Stimulated activated CD8-positive, alpha-beta memory T cell treated with anti-CD3 and anti-CD28 coated beads, Interleukin-12 subunit alpha, Interleukin-12 subunit beta, amount 100 ng/mL, for 4 hours (primary cell): Measurements from ENCODE around the gene MAPK1IP1L.
A peak's percentile ranks its signal among the peaks of the same experiment; 100 is the strongest.

Experiments used
- DNase-seq: peaks from one replicate; pipeline ENCODE4 v3.0.0-alpha.2; 2020; ENCODE audit warnings: low read depth

Gene MAPK1IP1L

GRCh38 chr14:55097881-55098560, 46.6 kb downstream of the MAPK1IP1L start:
- peak; percentile 21 for DNase-seq

GRCh38 chr14:55098561-55098898, 47.1 kb downstream of the MAPK1IP1L start:
- DNase-seq = no peak

DNA sequence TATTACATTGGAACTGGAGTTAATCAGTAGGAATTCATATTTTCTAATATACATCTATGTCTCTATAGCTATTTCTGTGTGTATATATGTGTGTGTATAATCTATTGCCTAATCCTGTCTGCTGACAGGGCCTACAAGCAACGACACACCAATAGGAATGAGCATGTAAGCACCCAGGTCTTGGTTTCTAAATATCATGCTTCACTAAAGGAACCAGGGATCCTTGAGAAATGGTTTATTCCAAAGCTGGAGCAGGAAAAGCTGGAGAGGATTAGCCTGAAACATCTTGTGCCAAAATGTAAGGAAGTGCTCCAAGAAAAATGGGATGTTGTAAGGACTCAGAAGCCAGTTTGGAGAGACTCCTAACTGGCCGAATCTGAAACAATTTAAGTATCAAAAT, 48.3 kb downstream of the MAPK1IP1L start:
- DNase-seq = no peak

- DNase-seq = no peak
Observed at GRCh38 chr14:55101698-55102097, 50.3 kb downstream of the MAPK1IP1L start.

DNA sequence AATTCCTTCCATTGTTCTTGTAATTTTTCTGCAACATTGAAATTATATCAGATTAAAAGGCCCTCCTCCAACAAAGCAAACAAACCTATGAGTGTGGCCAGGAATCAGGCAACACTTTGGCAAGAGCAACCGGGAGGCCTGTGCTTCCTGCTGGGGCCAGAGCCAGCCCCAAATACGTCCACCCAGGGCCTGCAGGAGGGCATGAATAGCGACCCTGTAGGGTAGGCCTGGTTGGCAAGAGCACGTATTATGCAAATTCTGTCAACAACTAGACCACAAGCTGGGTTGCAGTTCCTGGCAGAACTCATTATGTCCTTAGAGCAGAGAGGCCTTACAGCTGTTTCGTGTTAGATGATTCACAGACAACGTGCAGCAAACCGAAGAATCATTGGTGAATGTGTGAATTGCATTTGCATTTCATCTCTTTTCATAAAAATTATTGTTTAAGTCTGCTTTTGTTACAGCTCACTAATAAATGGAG, 50.7 kb downstream of the MAPK1IP1L start:
- peak; percentile 5 for DNase-seq

- DNase-seq = peak; percentile 19
Observed at GRCh38 chr14:55103005-55103640, 51.7 kb downstream of the MAPK1IP1L start.

- DNase-seq = no peak
Observed at GRCh38 chr14:55103971-55104954, 52.8 kb downstream of the MAPK1IP1L start.

GRCh38 chr14:55105991-55106390, 54.5 kb downstream of the MAPK1IP1L start:
- DNase-seq = no peak

- DNase-seq = peak; percentile 7
Observed at GRCh38 chr14:55107766-55108554, 56.5 kb downstream of the MAPK1IP1L start.

DNA sequence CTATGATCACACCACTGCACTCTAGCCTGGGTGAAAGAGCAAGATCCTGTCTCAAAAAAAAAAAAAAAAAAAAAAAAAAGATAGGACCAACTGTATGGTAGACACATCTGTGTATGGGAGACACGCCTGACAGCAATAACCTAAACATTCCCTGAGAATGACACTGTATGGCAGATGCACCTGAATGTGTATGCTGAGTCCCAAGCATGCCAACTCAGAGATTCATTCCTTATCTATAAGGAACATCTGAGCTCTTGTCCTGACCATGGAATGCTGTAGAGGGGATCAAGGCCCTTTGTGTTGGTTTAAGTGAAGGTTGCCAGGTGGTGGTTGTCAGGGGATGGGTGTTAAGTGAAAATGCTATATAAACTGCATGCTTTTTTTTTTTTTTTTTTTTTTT, 58.4 kb downstream of the MAPK1IP1L start:
- no peak for DNase-seq

- no peak for DNase-seq
Observed at GRCh38 chr14:55111122-55111708, 59.8 kb downstream of the MAPK1IP1L start.

DNA sequence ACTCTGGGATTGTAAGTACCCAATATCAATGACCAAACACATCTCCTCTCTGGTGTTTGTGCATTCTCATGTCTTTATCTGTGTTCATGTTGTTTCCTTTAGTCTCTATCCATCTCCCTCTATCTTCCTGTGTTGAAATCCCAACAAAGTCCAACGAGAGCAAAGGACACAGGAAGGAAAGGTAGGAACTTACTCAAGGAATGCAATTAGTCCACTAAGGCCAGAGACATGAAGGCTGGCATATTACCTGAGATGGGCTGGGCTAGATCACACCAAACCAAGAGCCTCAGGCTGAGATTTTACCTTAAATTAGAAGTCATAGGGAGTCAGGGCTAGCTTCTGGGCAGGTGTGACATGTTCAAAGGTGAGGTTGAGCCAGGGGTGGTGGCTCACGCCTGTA, 63.3 kb downstream of the MAPK1IP1L start:
- DNase-seq = no peak

DNA sequence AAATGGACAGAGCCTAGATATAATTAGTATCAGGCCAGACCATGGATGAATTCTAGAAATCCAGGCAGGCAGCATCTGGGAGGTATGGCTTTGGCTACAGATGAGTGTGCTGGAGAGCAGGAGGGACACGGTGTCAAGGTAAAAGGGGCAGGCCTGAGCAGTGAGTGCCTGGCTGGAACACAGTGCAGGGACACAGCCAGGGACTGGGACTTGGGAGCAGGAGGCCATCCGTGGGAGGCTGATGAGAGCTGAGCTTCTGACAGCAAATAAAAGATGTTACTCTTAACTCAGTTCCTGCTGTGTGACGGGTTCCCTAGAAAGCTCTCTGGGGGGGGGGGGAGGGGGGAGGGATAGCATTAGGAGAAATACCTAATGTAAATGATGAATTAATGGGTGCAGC, 64.0 kb downstream of the MAPK1IP1L start:
- no peak for DNase-seq

DNA sequence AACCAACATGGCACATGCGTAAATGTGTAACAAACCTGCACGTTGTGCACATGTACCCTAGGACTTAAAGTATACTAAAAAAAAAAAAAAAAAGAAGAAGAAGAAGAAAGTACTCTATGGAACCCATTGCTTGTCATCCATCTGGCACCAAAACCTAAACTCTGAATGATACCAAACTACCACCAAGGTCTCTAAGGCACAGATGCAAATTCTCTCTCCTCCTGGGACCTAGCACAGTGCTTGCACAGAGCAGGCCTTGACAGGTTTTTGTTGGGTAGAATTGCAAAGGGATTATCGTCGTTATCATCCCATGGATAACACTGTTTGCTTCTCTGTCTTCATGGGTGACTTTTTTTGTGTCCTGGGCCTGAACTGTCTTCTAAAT, 64.4 kb downstream of the MAPK1IP1L start:
- no peak for DNase-seq

- DNase-seq = no peak
Observed at GRCh38 chr14:55116246-55117030, 65.0 kb downstream of the MAPK1IP1L start.

DNA sequence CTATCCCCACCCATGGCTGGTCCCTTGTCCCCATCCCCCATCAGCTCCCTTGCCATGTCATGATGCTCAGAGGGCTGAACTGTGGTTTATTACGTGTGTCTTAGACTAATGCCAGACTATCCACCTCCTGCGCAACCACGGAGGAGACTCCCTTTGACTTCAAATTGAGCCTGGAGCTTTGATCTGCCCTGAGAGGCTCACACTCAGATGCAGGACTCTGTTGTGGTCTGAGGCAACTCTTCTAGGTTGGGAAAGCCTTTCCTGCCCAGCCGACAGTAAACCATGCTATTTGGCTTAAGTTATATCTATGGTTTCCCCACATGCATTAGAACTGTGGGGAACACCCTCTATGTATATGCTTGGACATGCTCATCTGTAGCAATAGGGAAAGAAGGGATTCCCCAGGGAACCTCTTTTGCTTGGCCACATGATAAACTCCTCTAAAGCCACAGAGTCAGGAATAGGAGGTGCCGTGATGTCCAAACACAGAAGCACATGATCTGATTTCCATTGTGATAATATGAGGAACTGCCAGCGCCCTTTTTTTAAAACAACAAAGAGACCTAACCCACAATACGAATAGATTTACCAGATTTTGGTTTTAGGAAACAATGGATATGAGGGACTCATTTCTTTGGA, 66.5 kb downstream of the MAPK1IP1L start:
- DNase-seq = no peak

- DNase-seq = no peak
Observed at GRCh38 chr14:55118761-55119160, 67.3 kb downstream of the MAPK1IP1L start.
